ENCODE measurements around the gene SMAD3.

- TF ChIP-seq USF2 (IDR thresholded peaks at IDR 0.05; ENCODE audit: low read depth, low read length): no peak
- TF ChIP-seq CTCF (conservative IDR thresholded peaks at IDR 0.05; ENCODE audit: low read depth, low read length): no peak
- TF ChIP-seq BHLHE40 (IDR thresholded peaks at IDR 0.05; ENCODE audit: low read depth, low read length): no peak
- no peak for TF ChIP-seq NFE2L2 (IDR thresholded peaks at IDR 0.05; ENCODE audit: low read depth, low read length)
Measured at GRCh38 chr15:67195305-67195704, 129.9 kb downstream of the SMAD3 start.
